Right kidney (tissue), 1 donor: ENCODE measurements around the gene ATP2B2.

Source experiments
- DNase-seq: peaks from one replicate; pipeline ENCODE4 v3.0.0-alpha.2; 2016

ATP2B2 gene

DNA sequence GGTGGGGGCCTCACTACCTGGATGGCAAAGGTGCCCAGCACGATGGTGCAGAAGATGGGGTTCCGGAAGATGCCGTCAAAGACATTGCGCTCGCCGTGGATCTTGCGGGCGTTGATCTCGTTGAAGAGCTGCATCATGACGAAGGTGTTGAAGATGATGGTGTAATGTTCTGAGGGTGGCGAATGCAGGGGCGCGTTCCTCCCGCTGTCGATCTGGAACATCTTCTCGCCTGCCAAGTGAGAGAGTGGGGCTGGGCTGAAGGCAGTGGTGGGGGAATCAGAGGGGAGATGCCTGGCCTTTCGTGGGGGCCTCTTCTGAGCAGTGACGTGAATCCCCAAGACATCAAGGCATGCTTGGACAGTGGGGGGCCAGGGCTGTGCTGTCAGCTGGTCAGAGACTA is 164.9 kb downstream of the ATP2B2 start:
- no peak for DNase-seq

DNA sequence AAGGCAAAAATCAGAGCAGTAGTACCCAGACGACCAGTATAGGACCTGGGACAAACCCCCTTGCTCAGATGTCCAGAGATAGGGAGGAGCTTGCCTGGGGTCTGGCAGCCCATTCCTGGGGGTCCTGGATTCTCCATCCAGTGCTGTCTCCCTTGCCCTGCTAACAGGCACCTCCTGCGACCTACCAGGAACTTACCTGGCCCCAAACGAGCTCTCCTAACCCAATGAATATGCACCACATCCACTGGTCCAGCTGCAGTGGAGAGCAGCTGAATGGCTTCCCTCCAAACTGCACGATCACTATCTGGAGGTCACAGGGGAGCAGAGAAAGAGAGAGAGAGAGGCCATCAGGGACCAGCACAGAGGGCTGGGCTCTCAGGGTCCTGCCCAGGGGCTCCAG is 165.3 kb downstream of the ATP2B2 start:
- no peak for DNase-seq

DNA sequence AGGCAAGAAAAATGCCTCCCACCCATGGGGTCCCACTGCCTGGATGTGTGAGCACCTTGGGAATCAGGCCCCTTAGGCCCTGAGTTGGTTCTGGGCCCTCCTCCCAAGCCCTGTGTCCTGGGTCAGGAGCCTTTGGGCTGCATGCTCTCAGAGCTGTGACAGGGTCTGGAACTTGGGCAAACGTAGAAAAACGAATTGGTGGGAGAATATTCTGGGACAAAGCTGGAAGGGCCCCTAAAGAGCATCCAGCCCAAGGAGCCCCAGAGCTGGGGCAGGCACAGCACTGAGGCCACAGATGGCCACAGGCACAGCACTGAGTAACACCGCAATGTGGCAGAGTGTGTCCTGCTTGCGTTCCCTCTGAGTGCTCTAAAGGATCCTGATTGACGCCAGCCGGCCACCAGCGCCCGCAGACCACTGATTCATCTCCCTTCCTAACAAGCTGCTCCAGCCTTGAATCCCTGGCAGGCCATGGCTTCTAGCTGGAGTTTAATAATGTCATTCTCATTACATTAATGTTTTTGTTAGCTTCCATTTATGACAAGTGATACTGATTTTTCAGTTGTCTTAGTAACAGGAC is 165.9 kb downstream of the ATP2B2 start:
- no peak for DNase-seq

DNA sequence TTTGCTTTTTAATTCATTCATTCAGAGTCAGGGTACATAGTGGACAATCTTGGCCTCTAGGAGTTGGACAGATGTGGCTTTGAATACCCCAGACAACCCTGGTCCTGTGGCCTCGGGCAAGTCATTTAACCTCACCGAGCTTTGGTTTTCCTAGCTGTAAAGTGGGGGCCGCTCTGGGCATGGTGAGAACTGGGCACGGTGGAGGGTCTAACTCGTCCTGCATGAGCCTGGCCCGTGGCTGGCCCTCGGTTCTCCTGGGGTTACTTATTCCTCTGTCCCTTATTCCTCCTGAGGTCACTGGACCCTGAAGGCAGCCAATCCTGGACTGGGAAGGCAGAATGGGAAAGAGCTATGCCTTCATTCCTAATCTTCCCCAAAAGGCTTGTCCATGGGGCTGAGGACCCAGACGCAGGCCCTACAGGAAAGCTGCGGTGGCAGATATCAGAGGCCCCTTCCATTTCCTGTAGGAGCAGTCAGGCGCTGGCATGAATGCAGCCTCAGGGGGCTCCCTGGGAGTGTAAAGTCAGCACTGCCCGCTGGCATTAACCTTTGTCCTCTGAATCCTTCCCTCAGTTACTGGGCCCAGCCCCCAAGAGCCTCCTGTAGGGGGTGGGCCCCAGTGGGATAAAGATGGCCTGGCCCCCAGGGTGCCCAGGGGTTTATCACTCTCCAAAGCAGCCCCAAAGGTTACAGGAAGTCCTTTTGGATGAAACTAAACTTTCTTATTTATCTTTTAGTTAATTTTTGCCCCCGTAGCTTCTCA is 166.6 kb downstream of the ATP2B2 start:
- no peak for DNase-seq

DNA sequence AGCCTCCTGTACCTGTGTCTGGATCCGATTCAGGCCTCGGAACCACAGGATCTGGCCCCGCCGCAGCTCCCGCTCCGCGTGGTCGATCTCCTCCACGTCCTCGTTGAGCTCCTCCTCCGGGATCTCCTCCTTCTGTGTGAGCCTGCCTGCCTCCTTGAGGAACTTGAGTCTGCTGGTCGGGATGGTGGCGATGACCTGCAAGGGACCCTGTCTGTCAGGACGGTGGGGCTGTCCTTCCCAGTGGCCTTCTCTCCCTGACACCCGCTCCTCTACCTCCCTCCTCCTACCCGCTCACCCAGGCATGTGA is 167.3 kb downstream of the ATP2B2 start:
- no peak for DNase-seq

DNA sequence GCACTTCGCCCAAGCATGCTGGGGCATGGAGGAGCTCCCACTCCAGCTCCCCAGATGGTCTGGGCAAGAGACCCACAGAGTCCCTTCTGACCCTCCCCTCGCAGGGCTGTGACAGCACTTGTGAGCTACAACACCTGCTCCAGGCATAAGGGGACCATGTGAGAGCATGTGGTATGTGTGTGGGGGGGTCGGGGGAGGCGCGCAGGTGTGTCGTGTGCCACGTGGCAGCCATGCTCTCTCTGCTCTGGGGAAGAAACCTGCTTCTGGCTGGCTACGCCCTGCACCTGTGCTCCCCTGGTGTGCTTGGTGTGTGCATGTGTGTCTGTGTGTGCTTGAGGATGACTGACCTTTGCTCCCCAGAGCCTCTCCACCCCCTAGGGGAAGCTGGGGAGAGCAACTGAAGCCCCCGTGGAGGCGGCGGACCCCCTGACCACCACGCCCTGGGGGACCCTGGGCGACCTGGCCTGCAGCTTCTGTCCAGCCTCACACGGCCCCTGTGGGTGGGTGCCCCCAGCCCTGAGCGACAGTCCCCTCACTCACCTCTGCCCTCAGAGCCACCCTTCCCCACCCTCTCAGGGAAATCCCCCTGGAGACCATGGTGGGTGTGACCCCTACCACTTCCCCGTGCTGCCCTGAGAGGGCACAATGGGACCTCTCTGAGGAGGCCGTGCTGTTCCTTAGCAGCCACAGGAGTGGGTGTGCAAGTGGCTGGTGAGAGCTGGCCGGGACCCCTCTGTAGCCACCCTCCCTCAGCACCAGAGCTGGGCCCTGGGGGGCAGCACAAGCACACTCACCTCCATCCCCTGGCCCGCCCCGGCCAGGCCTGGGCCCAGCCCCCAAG is 167.8 kb downstream of the ATP2B2 start:
- DNase-seq: no peak

DNA sequence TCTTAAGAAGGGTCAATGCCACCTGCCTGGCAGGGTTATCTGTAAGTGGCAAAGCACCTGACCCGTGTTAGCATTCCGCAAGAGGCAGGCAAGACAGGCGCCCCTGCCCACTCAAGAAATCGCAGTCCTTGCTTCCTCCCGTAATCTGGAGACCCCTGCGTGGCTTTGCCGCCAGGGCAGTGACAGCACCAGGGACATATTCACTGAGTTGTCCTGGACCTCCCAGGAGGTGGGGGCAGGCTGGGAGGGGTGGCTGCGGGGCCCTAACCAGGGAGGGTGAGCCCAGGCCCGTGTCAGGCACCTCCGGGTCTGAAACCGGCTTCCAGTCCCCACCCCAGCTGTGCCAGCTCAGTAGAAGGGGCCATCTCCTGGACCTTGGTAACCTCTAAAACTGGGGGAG is 168.6 kb downstream of the ATP2B2 start:
- no peak for DNase-seq

DNA sequence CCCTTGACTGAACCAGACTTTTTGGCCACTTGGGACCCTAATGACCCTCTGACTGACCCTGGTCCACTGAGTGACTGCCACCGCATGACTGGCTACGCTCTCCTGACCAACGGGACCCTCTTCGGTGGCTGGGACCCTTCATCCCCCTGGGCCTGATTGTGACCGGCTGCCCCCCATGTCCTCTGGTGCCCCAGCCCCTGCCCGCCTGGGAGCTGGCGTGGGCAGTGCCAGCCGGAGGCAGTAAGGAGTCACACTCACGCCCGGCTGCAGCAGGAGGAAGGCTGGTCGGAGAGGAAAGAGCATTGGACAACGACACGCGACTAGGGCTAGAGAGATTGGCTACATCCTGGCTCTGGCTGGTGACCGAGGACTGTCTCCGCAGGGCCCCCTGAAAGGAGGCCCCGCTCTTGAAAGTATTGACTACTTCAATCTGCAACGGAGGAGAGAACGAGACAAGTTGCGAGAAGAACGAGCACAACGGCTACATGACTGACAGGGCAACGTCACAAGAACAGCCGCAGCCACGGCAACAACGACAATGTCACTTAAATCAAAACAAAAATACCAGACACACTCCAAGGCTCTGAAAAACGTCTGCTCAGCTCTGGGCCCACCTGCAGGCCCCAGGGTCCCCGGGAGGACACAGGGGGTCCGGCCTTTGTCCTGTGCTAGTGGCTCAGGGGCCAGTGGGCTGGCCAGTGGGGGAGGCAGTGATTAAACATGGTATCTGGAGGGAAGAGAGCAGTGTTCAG is 169.3 kb downstream of the ATP2B2 start:
- DNase-seq: no peak

DNA sequence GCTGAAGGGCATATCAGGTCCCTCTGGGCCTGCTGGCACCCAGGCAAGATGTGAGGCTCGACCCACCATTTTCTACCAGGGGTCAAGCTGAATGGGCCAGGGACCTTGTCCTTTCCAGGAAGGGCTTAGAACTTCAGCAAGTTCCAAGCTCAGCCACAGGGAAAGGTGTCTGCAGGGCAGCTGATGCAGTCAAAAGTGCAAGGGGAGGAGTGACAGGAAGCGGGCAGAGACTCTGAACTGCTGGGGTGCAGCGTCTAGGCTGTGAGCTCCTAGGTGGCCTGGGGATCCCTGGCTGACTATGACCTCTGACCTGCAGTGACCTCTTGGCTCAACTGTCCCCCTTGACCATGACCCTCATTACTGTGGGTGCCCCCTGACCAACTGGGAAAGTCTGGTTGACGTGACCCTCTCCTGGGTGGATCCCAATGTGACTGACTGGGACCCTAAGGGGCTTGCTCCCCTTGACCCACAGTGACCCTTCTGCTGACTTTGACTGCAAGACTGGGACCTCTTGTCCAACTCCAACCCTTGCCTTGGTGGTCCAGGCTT is 170.1 kb downstream of the ATP2B2 start:
- no peak for DNase-seq

DNA sequence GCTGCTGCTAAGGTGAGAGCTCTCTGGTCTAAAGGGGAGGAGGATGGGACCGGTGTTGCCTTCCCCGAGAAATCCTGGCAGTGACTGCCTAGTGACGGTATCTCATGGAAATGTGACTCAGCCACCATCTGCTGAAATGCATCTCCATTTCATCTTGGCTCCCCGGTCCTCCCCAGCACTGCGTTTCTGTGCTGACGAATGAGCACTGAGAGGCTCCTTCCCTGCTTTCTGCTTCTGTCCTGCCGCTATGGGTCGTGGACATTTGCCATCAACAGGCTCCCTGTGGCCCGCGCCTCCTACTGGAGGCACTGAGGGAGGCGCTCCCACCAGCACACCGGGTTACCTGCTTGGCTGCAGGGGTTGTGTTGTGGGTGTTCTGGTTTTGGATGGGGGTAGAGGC is 170.9 kb downstream of the ATP2B2 start:
- DNase-seq: no peak

DNA sequence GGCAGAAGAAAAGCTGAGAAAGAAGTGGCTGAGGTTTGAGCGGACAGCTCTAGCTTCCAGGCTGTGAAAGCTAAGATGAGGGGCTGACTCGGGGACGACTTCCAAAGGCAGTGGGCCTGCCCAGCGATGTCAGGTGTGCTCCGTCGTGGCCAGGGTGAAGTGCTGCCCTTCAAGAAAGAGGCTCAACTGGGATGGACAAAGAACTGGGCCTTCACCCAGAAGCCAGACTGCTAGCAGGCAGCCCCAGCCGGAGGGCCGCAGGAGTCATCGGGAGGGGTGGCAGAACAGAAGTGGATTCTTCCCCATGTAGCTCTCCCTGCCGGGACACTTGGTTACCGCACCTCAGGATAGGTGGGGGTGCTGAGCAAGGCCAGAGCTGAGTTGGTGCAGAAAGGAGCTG is 171.3 kb downstream of the ATP2B2 start:
- DNase-seq: no peak

DNA sequence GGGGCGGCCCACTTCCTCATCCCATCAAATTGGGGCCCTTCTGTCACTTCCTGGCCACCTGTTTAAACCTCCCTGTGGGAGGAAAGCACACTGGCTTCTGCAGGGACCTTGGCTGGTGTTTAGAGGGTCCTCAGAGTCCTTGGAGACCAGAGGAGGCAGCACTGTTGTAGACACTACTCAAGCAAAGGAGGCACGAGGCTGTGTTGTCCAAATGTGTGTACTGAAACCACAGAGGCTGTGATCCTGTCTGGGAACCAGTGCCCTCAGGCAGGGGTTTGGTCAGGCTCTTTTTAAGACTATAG is 172.1 kb downstream of the ATP2B2 start:
- DNase-seq: no peak

DNA sequence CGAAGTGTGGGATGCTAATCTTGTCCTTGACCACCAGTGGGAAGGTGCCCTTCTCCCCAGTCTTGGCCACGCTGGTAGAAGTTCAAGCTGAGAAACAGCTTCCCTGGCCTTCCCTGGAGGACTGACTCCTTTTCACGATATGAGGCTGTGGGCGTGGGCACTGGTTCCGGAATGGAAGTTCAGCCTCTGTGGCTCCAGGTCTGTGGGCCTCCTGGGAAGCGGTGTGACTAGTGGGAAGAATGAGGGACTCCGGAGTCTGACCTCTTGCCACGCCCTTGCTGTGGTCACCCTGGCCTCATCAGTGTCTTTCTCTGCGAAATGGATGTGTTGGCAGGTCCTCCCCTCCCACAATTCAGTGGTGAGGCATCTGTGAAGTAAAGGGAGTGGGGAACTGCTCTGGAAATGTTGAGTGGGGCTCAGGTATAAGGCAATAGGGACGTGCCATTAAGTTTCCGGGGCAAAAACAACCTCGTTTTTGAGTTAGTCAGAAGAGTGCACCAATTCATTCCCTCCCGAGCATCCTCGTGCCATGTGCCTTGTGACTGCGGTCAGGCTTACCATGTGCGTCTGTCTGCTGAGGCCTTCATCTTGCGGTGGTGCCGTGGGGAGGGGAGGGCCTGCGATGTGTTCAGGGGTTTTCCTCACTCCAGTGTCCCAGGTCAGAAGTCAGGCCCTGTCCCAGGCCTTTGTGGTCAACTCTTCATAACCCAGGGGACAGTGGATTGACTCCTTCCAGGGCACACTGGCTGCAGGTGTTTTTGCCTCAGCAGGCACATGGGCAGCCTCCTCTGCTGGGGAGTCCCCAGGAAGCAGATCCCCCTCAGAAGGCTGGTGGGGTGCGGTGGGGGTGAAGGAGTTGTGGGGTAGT is 172.7 kb downstream of the ATP2B2 start:
- DNase-seq: no peak

DNA sequence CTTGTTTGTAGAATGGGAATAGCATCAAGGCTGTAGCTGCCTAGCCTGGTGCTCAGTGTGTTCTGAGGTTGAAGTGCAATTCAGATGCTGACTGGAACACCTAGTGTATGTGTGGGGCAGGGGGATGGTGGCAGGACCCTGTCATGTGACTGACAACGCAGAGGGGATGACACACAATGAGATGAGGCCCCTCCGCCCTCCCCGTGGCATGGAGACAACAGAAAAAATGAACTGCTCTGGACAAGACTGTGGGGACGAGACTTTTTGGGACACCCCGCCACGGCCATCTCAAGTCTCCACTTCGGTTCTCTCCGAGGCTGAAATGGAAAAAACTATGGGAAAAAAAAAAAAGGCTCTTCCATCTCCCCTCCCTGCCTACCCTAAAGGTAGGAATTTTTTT is 174.1 kb downstream of the ATP2B2 start:
- no peak for DNase-seq

DNA sequence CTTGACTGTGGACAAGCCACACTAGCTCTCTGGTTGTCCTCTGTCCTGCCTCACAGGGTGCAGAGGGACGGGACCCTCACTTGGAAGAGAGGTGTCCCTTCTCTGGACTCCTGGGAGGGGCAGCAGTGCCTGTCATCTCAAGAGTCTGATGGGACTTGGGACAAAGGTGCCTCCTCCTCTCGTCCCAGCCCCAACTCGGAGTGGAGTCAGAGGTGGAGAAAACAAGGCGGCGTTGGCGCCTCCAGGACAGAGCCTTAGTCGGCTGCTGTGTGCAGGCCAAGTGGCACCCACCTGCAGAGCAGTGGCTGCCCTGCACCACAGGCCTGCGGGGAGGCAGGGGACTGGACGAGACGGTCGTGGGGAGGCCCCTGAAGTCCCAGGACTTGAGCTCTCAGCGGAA is 175.1 kb downstream of the ATP2B2 start:
- DNase-seq: no peak

DNA sequence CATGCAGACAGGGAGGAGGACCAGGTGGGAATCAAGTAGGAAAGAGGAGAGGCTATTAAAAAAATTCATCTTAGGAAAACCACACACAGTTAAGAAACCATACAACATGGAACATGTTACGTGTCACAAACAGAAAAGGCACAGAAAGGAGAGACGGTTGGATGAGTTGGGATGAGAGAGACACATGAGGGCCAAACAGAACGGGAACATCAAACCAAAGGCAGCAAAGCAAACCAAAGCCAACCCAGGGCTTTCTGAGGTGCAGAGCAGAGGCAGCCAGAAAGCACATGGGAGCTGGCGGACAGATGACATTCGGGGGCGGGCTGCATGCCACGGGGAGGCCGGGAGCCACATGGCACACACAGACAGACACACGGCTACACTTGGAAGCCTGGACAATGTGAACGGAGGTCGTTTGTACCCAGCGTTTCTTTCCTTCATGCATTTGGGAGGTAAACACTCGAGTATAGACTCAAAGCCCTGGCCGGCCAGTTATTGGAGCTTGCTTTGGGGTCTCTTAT is 175.8 kb downstream of the ATP2B2 start:
- no peak for DNase-seq

DNA sequence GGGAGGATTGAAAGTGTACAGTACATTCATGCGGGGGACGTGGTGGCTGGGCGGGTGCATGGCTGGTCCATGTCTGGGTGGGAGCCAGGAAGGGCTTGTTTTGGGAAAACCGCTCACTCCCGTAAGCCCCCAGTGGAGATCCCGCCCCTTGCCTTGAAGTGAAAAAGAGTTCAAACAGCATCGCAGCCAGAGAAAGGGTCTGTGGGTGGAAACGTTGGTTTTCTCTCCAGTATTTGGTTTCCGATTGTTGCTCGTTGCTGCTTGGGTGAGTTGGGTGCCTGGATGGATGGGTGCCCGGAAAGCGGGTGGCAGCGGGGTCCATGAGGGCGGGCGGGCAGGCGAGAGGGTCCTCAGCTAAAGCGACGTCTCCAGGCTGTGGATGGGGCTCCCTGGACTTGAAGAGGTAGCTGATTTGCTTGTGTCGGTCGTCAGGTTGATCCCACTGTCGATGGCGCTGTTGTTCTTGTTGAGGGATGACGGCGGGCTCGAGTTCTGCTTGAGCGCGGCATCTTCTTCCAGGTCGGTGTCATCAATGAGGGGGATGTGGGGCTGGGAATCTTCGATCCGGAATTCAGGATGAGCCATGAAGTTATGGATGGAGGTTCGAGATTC is 176.8 kb downstream of the ATP2B2 start:
- DNase-seq: no peak

DNA sequence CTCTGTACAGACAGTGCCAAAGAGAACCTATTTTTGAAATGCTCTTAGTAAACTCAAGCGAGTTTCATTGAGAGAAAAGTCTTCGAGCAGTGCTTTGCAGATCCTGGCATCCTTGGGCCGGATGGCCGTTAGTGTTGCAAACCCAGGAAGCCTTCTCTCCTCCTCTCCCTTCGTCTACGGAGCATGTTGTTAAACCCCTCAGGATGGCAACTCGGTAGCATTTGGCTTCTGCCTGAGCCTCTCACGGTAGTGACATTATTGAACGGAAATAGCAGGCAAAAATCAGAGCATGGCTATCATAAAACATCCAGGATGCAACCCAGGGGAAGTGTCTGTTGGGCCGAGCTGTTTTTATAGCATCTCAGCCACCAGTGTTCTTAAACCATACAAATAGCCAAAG is 177.8 kb downstream of the ATP2B2 start:
- no peak for DNase-seq

DNA sequence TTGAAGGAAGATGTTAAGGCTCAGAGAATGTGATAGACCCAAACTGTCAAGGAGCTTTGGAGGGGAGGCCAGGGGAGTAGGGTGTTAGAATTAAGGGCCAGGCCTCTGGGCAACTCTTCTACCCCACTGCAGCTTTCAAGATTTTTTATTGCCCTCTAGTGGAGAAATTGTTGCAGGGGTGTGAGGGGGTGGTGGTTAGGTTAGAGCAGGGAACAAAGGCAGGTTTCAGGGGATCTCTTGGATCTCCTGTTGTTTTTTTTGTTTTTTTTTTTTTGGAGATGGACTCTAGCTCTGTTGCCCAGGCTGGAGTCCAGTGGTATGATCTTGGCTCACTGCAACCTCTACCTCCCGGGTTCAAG is 183.1 kb downstream of the ATP2B2 start:
- DNase-seq: no peak

DNA sequence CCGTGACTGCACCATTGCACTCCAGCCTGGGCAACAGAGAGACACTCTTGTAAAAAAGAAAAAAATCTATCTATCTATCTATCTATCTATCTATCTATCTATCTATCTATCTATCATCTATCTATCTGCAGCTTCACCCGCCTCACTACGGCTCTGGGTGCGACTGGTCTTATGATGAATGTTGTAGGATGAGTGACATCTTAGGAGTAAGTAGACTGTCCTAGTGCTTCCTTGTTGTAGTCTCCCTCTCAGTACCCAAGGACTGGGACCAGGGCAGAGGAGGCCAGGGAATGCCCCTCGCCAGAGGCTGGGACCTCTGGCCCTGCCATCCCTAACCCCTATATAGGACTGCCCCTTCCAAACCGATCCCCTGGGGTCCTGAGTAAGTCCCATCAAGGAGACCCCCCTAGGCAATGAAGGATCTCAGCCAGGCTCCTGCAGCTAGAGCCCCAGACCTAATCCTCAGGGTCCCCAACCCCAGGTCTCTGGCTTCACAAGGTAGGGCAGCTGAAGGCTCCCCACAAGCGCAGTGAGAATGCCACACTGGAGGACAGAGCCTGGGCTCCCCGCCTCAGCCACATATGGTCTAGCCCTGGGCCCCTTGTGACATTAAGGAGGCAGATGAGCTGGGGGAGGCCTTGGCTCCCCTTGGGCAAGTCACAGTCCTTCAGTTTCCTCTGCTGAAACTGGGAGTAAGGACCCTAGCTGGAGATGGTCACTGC is 183.6 kb downstream of the ATP2B2 start:
- DNase-seq: no peak

DNA sequence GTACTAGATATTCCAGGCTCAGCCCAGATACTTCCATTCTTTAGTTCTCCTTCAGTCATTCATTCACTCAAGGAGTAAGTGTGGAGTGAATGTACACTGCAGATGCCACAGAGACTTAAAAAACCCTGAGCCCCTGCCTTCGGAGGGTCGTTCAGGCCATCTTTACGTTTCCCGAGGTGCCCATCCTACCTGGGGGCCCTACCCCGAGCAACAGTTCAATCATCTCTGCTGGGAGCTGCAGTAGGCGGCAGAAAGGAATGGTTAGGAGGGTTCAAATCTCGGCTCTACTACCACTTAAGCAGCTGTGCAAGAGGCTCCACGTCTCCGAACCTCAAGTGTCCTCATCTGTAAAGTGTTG is 185.1 kb downstream of the ATP2B2 start:
- no peak for DNase-seq
